Measurements from ENCODE around the gene SLC2A2.

SLC2A2 gene

GRCh38 chr3:171011873-171012336 lies 14.6 kb downstream of the SLC2A2 start:
- no peaks in the 10 kb centered on the region for H3K27me3 ChIP-seq (ENCODE audit: insufficient read depth, low read length, poor library complexity, severe bottlenecking)
- no peaks in the 10 kb centered on the region for H3K9me2 ChIP-seq (replicated peaks; ENCODE audit: low read depth, low read length)

GRCh38 chr3:171011109-171011872 lies 15.2 kb downstream of the SLC2A2 start:
- Histone ChIP-seq H3K27me3 (ENCODE audit: insufficient read depth, low read length, poor library complexity, severe bottlenecking) (no peaks in the 10 kb centered on the region), H3K79me2 (ENCODE audit: insufficient read depth, low read length) (no peaks in the 10 kb centered on the region), H2AFZ (ENCODE audit: low read length) (no peak overlapping the region), H3K36me3 (ENCODE audit: insufficient read depth, low read length) (no peaks in the 10 kb centered on the region), H3K9ac (ENCODE audit: low read depth, low read length, poor library complexity, severe bottlenecking) (no peak overlapping the region), H3K4me3 (ENCODE audit: low read length, poor library complexity, severe bottlenecking) (no peak overlapping the region), H3K4me1 (ENCODE audit: insufficient read depth, low read length, poor library complexity, severe bottlenecking) (no peaks in the 10 kb centered on the region), H3K9me2 (replicated peaks; ENCODE audit: low read depth, low read length) (no peaks in the 10 kb centered on the region), H3F3A (ENCODE audit: low read depth) (no peaks in the 10 kb centered on the region), H3K9me3 (ENCODE audit: insufficient read depth, low read depth, low read length) (no peaks in the 10 kb centered on the region), H3K4me2 (ENCODE audit: low read depth, low read length, poor library complexity, severe bottlenecking) (no peak overlapping the region), H4K20me1 (ENCODE audit: insufficient read depth, low read length, poor library complexity, severe bottlenecking) (no peaks in the 10 kb centered on the region)
- TF ChIP-seq CTCF (conservative IDR thresholded peaks at IDR 0.05; ENCODE audit: low read length): no peak

More at GRCh38 chr3:171011873-171012336, 14.6 kb downstream of the SLC2A2 start:
- no peak overlapping the region for H3K9ac ChIP-seq (ENCODE audit: low read depth, low read length, poor library complexity, severe bottlenecking)
- no peaks in the 10 kb centered on the region for H3F3A ChIP-seq (ENCODE audit: low read depth)
- H3K4me3 ChIP-seq (ENCODE audit: low read length, poor library complexity, severe bottlenecking): no peak overlapping the region
- no peaks in the 10 kb centered on the region for H3K9me3 ChIP-seq (ENCODE audit: insufficient read depth, low read depth, low read length)
- TF ChIP-seq EZH2phosphoT487 (IDR thresholded peaks at IDR 0.05; ENCODE audit: borderline replicate concordance) (no peak), CTCF (conservative IDR thresholded peaks at IDR 0.05; ENCODE audit: low read length) (no peak)
- H3K79me2 ChIP-seq (ENCODE audit: insufficient read depth, low read length): no peaks in the 10 kb centered on the region
- H3K36me3 ChIP-seq (ENCODE audit: insufficient read depth, low read length): no peaks in the 10 kb centered on the region
- no peak overlapping the region for H2AFZ ChIP-seq (ENCODE audit: low read length)
- no peaks in the 10 kb centered on the region for H3K4me1 ChIP-seq (ENCODE audit: insufficient read depth, low read length, poor library complexity, severe bottlenecking)
- H3K4me2 ChIP-seq (ENCODE audit: low read depth, low read length, poor library complexity, severe bottlenecking): no peak overlapping the region
- H4K20me1 ChIP-seq (ENCODE audit: insufficient read depth, low read length, poor library complexity, severe bottlenecking): no peaks in the 10 kb centered on the region

- H3K9me3 ChIP-seq (ENCODE audit: insufficient read depth, low read depth, low read length): no peaks in the 10 kb centered on the region
- no peak overlapping the region for H3K4me2 ChIP-seq (ENCODE audit: low read depth, low read length, poor library complexity, severe bottlenecking)
- H3K4me1 ChIP-seq (ENCODE audit: insufficient read depth, low read length, poor library complexity, severe bottlenecking): no peaks in the 10 kb centered on the region
- no peak overlapping the region for H3K9ac ChIP-seq (ENCODE audit: low read depth, low read length, poor library complexity, severe bottlenecking)
- H3F3A ChIP-seq (ENCODE audit: low read depth): no peaks in the 10 kb centered on the region
- H3K9me2 ChIP-seq (replicated peaks; ENCODE audit: low read depth, low read length): no peaks in the 10 kb centered on the region
- H3K27me3 ChIP-seq (ENCODE audit: insufficient read depth, low read length, poor library complexity, severe bottlenecking): no peaks in the 10 kb centered on the region
- H3K4me3 ChIP-seq (ENCODE audit: low read length, poor library complexity, severe bottlenecking): no peak overlapping the region
- H2AFZ ChIP-seq (ENCODE audit: low read length): no peak overlapping the region
- H3K79me2 ChIP-seq (ENCODE audit: insufficient read depth, low read length): no peaks in the 10 kb centered on the region
- no peaks in the 10 kb centered on the region for H4K20me1 ChIP-seq (ENCODE audit: insufficient read depth, low read length, poor library complexity, severe bottlenecking)
- H3K36me3 ChIP-seq (ENCODE audit: insufficient read depth, low read length): no peaks in the 10 kb centered on the region
- TF ChIP-seq EZH2phosphoT487 (IDR thresholded peaks at IDR 0.05; ENCODE audit: borderline replicate concordance) (no peak), CTCF (conservative IDR thresholded peaks at IDR 0.05; ENCODE audit: low read length) (no peak)
These were observed 19.2 kb downstream of the SLC2A2 start for GRCh38 chr3:171007316-171007715.

Data from Loucy (cell line).